HG03575 (cell line): ENCODE data around the gene CDR2L.
A peak's percentile ranks its signal among the peaks of the same experiment; 100 is the strongest.
"Not testable (repeated sequence)": the region's sequence is repeated elsewhere in the genome, so short reads cannot be mapped to it uniquely, and the experiment has no call there.

ENCODE experiments used
- ATAC-seq: cut with Tn5 transposase; IDR thresholded peaks from one replicate; pipeline ENCODE4 v1.9.1; 2021; ENCODE audit not compliant: unreplicated experiment, insufficient number of reproducible peaks, low FRiP score; ENCODE audit errors: extremely low read depth

The CDR2L gene

GRCh38 chr17:75005291-75005690, 17.9 kb downstream of the CDR2L start:
- ATAC-seq: no peak

- ATAC-seq: not testable (repeated sequence)
Measured at GRCh38 chr17:75006084-75006483, 18.7 kb downstream of the CDR2L start.

GRCh38 chr17:75006653-75007052, 19.2 kb downstream of the CDR2L start:
- no peak for ATAC-seq

- ATAC-seq: no peak
Measured at GRCh38 chr17:75008373-75008772, 20.9 kb downstream of the CDR2L start.

- ATAC-seq: no peak
Measured at GRCh38 chr17:75009139-75009724, 21.8 kb downstream of the CDR2L start.

- ATAC-seq: no peak
Measured at GRCh38 chr17:75010683-75011400, 23.4 kb downstream of the CDR2L start.

GRCh38 chr17:75011401-75012095, 24.1 kb downstream of the CDR2L start:
- ATAC-seq: no peak

- ATAC-seq: no peak
Measured at GRCh38 chr17:75012096-75012345, 24.6 kb downstream of the CDR2L start.

GRCh38 chr17:75012346-75013091, 25.1 kb downstream of the CDR2L start, which contains the start of gene MRPL58:
Gene MRPL58 (plus strand): TSS chr17:75012670. CDS start chr17:75012687, 17 bp downstream.
- peak; percentile 54 for ATAC-seq

- no peak for ATAC-seq
Measured at GRCh38 chr17:75013092-75013559, 25.7 kb downstream of the CDR2L start.

GRCh38 chr17:75019146-75019545, 31.7 kb downstream of the CDR2L start:
- no peak for ATAC-seq

- no peak for ATAC-seq
Measured at GRCh38 chr17:75019710-75020109, 32.3 kb downstream of the CDR2L start.

GRCh38 chr17:75020331-75021110, 33.1 kb downstream of the CDR2L start:
- no peak for ATAC-seq

GRCh38 chr17:75024686-75025397, 37.4 kb downstream of the CDR2L start:
- ATAC-seq: no peak

GRCh38 chr17:75025398-75025734, 37.9 kb downstream of the CDR2L start:
- not testable (repeated sequence) for ATAC-seq

- not testable (repeated sequence) for ATAC-seq
Measured at GRCh38 chr17:75026650-75027049, 39.2 kb downstream of the CDR2L start.

- ATAC-seq: no peak
Measured at GRCh38 chr17:75030161-75030560, 42.7 kb downstream of the CDR2L start.

GRCh38 chr17:75031972-75032719, 44.7 kb downstream of the CDR2L start:
- no peak for ATAC-seq
